Erythroblast (primary cell): ENCODE data around the gene UBE2E2.

Source experiments
- DNase-seq, 2 experiments: peaks; one replicate each; lab custom pipeline; 2025; lab: John Stamatoyannopoulos, UW
- GATA1 ChIP-seq: IDR thresholded peaks from 2 replicates; pipeline ENCODE4 v1.6.1; 2011; ENCODE audit warnings: low read depth, mild to moderate bottlenecking, control low read depth, low read length, moderate library complexity
- POLR2A ChIP-seq: IDR thresholded peaks from 2 replicates; pipeline ENCODE4 v1.6.1; 2011; ENCODE audit warnings: mild to moderate bottlenecking, low read length

Gene UBE2E2

GRCh38 chr3:23258110-23258509 is 55.0 kb downstream of the UBE2E2 start:
- no peak for DNase-seq
- no peak for TF ChIP-seq POLR2A
- TF ChIP-seq GATA1 = no peak

- TF ChIP-seq GATA1 (no peak), POLR2A (no peak)
- no peak for DNase-seq
Observed at GRCh38 chr3:23259515-23259914, 56.4 kb downstream of the UBE2E2 start.

GRCh38 chr3:23262766-23263165 is 59.6 kb downstream of the UBE2E2 start:
- DNase-seq = no peak
- TF ChIP-seq GATA1 (no peak), POLR2A (no peak)

- no peak for DNase-seq
- TF ChIP-seq POLR2A = no peak
- TF ChIP-seq GATA1 = no peak
Observed at GRCh38 chr3:23263796-23264195, 60.7 kb downstream of the UBE2E2 start.

- DNase-seq = no peak
Observed at GRCh38 chr3:23264413-23264812, 61.3 kb downstream of the UBE2E2 start.

GRCh38 chr3:23270423-23270822 is 67.3 kb downstream of the UBE2E2 start:
- DNase-seq = no peak
- TF ChIP-seq POLR2A (no peak), GATA1 (no peak)

More at GRCh38 chr3:23264413-23264812, 61.3 kb downstream of the UBE2E2 start:
- TF ChIP-seq POLR2A = no peak
- no peak for TF ChIP-seq GATA1

- DNase-seq = no peak
- no peak for TF ChIP-seq POLR2A
- TF ChIP-seq GATA1 = no peak
Observed at GRCh38 chr3:23271876-23272741, 69.0 kb downstream of the UBE2E2 start.

- no peak for DNase-seq
- TF ChIP-seq GATA1 (no peak), POLR2A (no peak)
Observed at GRCh38 chr3:23272820-23273219, 69.7 kb downstream of the UBE2E2 start.

- TF ChIP-seq POLR2A = no peak
- TF ChIP-seq GATA1 = no peak
Observed at GRCh38 chr3:23275061-23275460, 71.9 kb downstream of the UBE2E2 start.

GRCh38 chr3:23275814-23276213 is 72.7 kb downstream of the UBE2E2 start:
- no peak for TF ChIP-seq GATA1
- no peak for TF ChIP-seq POLR2A
- peak in 1 of 2 experiments; percentile 62 for DNase-seq

More at GRCh38 chr3:23275061-23275460, 71.9 kb downstream of the UBE2E2 start:
- DNase-seq = no peak

- DNase-seq = no peak
- TF ChIP-seq POLR2A (no peak), GATA1 (no peak)
Observed at GRCh38 chr3:23276913-23277658, 74.0 kb downstream of the UBE2E2 start.

GRCh38 chr3:23277688-23278087 is 74.6 kb downstream of the UBE2E2 start:
- no peak for DNase-seq
- TF ChIP-seq GATA1 (no peak), POLR2A (no peak)

- TF ChIP-seq GATA1 (no peak), POLR2A (no peak)
- no peak for DNase-seq
Observed at GRCh38 chr3:23283625-23284024, 80.5 kb downstream of the UBE2E2 start.

GRCh38 chr3:23288286-23288685 is 85.2 kb downstream of the UBE2E2 start:
- TF ChIP-seq GATA1 (no peak), POLR2A (no peak)
- DNase-seq = no peak
